HepG2 (cell line): ENCODE measurements around the gene RIOK3. TPM values are rescaled to one million over a fixed set of nuclear protein-coding genes. Genes with fewer than 3 reads are reported as not detected.

ENCODE experiments used
- AKAP8 ChIP-seq: sonication (generic); formaldehyde crosslinking; IDR thresholded peaks from 2 replicates; pipeline ENCODE4 v1.5.1; 2020; ENCODE audit warnings: mild to moderate bottlenecking, missing genetic modification reagents
- HIC2 ChIP-seq: sonication (generic); formaldehyde crosslinking; IDR thresholded peaks from 2 replicates; pipeline ENCODE4 v1.9.0; 2022; ENCODE audit warnings: low read depth, missing genetic modification reagents
- MAX ChIP-seq: IDR thresholded peaks from 2 replicates; pipeline ENCODE4 v1.6.1; 2012; ENCODE audit warnings: inconsistent platforms
- MBNL3 ChIP-seq: fragments of 250-450 bp; sonication (Bioruptor Pico); conservative IDR thresholded peaks from 2 replicates; pipeline ENCODE4 v1.8.0; 2022; ENCODE audit warnings: mild to moderate bottlenecking, inconsistent platforms
- MEIS2 ChIP-seq: sonication (generic); formaldehyde crosslinking; IDR thresholded peaks from 2 replicates; pipeline ENCODE4 v1.9.0; 2021; ENCODE audit warnings: mild to moderate bottlenecking, missing genetic modification reagents
- MLLT10 ChIP-seq: sonication (generic); formaldehyde crosslinking; IDR thresholded peaks from 2 replicates; pipeline ENCODE4 v1.4.0; 2020; ENCODE audit warnings: missing genetic modification reagents
- PBX2 ChIP-seq: IDR thresholded peaks from 2 replicates; pipeline ENCODE4 v1.6.1; 2016; ENCODE audit warnings: control low read depth
- RARG ChIP-seq: sonication (generic); formaldehyde crosslinking; IDR thresholded peaks from 2 replicates; pipeline ENCODE4 v1.4.0; 2020; ENCODE audit warnings: low read depth, mild to moderate bottlenecking, missing genetic modification reagents
- RORA ChIP-seq: sonication (generic); formaldehyde crosslinking; IDR thresholded peaks from 2 replicates; pipeline ENCODE4 v1.5.0; 2020; ENCODE audit warnings: mild to moderate bottlenecking, missing genetic modification reagents, moderate library complexity
- SCMH1 ChIP-seq: sonication (generic); formaldehyde crosslinking; IDR thresholded peaks from 2 replicates; pipeline ENCODE4 v1.9.0; 2021; ENCODE audit warnings: missing genetic modification reagents, mild to moderate bottlenecking, borderline replicate concordance
- TCF7L2 ChIP-seq: IDR thresholded peaks from 2 replicates; pipeline ENCODE4 v1.6.1; 2011; ENCODE audit warnings: mild to moderate bottlenecking, low read depth, low read length, moderate library complexity
- ZBTB38 ChIP-seq: sonication (generic); formaldehyde crosslinking; IDR thresholded peaks from 2 replicates; pipeline ENCODE4 v1.5.1; 2020; ENCODE audit warnings: mild to moderate bottlenecking, missing genetic modification reagents
- ZFP36 ChIP-seq: fragments of 150-350 bp; IDR thresholded peaks from 2 replicates; pipeline ENCODE4 v1.6.1; 2018; ENCODE audit warnings: borderline replicate concordance, low read length, low read depth; ENCODE audit not compliant: partially characterized antibody
- ZFP36L2 ChIP-seq: sonication (generic); formaldehyde crosslinking; IDR thresholded peaks from 2 replicates; pipeline ENCODE4 v1.4.0; 2020; ENCODE audit warnings: missing genetic modification reagents
- ZNF281 ChIP-seq: sonication (generic); formaldehyde crosslinking; IDR thresholded peaks from 2 replicates; pipeline ENCODE4 v1.4.0; 2020; ENCODE audit warnings: missing genetic modification reagents, borderline replicate concordance
- ZNF687 ChIP-seq: sonication (generic); formaldehyde crosslinking; IDR thresholded peaks from 2 replicates; pipeline ENCODE4 v1.5.1; 2020; ENCODE audit warnings: mild to moderate bottlenecking, missing genetic modification reagents, moderate library complexity
- ZSCAN12 ChIP-seq: sonication (generic); formaldehyde crosslinking; IDR thresholded peaks from 2 replicates; pipeline ENCODE4 v1.9.0; 2021; ENCODE audit warnings: mild to moderate bottlenecking, missing genetic modification reagents
- ZSCAN29 ChIP-seq: sonication (generic); formaldehyde crosslinking; conservative IDR thresholded peaks from 2 replicates; pipeline ENCODE4 v1.4.0; 2020; ENCODE audit warnings: mild to moderate bottlenecking, missing genetic modification reagents
- polyA plus RNA-seq, 8 experiments: library from polyadenylated mRNA; depleted of rRNA in 3 of 8; stranded (reverse) in 7 of 8; unstranded in 1 of 8; fragments of >200 nt; fragmentation: Illumina TruSeq in 4 of 8; extraction: Trizol in 4 of 8; gene quantifications; 2 replicates each; pipeline versions ENCODE4 v1.2.1 to v1.2.3, GENCODE V29; 2011 to 2016; ENCODE audit warnings: low read depth in 4 of 8, missing spikeins in 1 of 8, mixed read lengths in 1 of 8; ENCODE audit not compliant: insufficient read depth in 1 of 8
- total RNA-seq, 5 experiments: library from RNA; depleted of rRNA; stranded (reverse); fragments of >200 nt; fragmentation: Illumina TruSeq; extraction: Trizol; gene quantifications; 2 replicates each; pipeline ENCODE4 v1.2.3, GENCODE V29; 2016; ENCODE audit warnings: low read depth in 1 of 5

RIOK3 gene
- total and polyA plus RNA-seq, 2 of the 13 experiments (the other 11 are each of a cell fraction or from before 2014, with no cell fraction given): 26.7 to 36.0 TPM

- TF ChIP-seq ZNF687: peak; percentile 94
- TF ChIP-seq TCF7L2: no peak
- TF ChIP-seq ZSCAN12 (CRISPR knock-in tag): no peak
- peak; percentile 72; the same call in 1 of the 2 replicates for TF ChIP-seq HIC2 (CRISPR knock-in tag)
- no peak for TF ChIP-seq ZNF281 (CRISPR knock-in tag)
- no peak for TF ChIP-seq RARG
- TF ChIP-seq SCMH1 (CRISPR knock-in tag): no peak
- TF ChIP-seq ZSCAN29 (CRISPR knock-in tag): peak; percentile 60; the same call in 1 of the 2 replicates
- no peak for TF ChIP-seq MLLT10 (CRISPR knock-in tag)
- TF ChIP-seq PBX2 (CRISPR knock-in tag): no peak
- TF ChIP-seq AKAP8 (CRISPR knock-in tag): no peak
- no peak; the same call in 1 of the 2 replicates for TF ChIP-seq MEIS2 (CRISPR knock-in tag)
- TF ChIP-seq MAX: peak; percentile 90
- peak; percentile 69 for TF ChIP-seq ZBTB38
- no peak for TF ChIP-seq MBNL3 (CRISPR knock-in tag)
- no peak for TF ChIP-seq RORA (CRISPR knock-in tag)
- no peak for TF ChIP-seq ZFP36L2 (CRISPR knock-in tag)
- TF ChIP-seq ZFP36: no peak
Measured at GRCh38 chr18:23503038-23503962, 50.2 kb downstream of the RIOK3 start, which contains the start of gene RMC1 (continued).
